Measurements from ENCODE around the gene BLVRB.
"Not testable (repeated sequence)": the region's sequence is repeated elsewhere in the genome, so short reads cannot be mapped to it uniquely, and the experiment has no call there.

Gene BLVRB

GRCh38 chr19:40465557-40466218 lies at the start of gene BLVRB:
Gene BLVRB (minus strand): TSS chr19:40465745. CDS start chr19:40465688, 57 bp downstream.
- peak; percentile 99 to 100 for DNase-seq (ENCODE audit: low read depth in 2 of 2)

GRCh38 chr19:40513741-40514315 lies 48.3 kb upstream of the BLVRB start:
- no peak for DNase-seq (ENCODE audit: low read depth in 2 of 2)

GRCh38 chr19:40513345-40513678 lies 47.8 kb upstream of the BLVRB start:
- no peak for DNase-seq (ENCODE audit: low read depth in 2 of 2)

- DNase-seq (ENCODE audit: low read depth in 2 of 2) = no peak
Measured at GRCh38 chr19:40512473-40513344, 47.2 kb upstream of the BLVRB start.

GRCh38 chr19:40512110-40512472 lies 46.5 kb upstream of the BLVRB start:
- no peak for DNase-seq (ENCODE audit: low read depth in 2 of 2)

- DNase-seq (ENCODE audit: low read depth in 2 of 2) = no peak
Measured at GRCh38 chr19:40511487-40511886, 45.9 kb upstream of the BLVRB start.

GRCh38 chr19:40510526-40511115 lies 45.1 kb upstream of the BLVRB start:
- DNase-seq (ENCODE audit: low read depth in 2 of 2) = no peak

GRCh38 chr19:40508739-40509260 lies 43.3 kb upstream of the BLVRB start:
- DNase-seq (ENCODE audit: low read depth in 2 of 2) = no peak

- DNase-seq (ENCODE audit: low read depth in 2 of 2) = no peak
Measured at GRCh38 chr19:40507892-40508291, 42.3 kb upstream of the BLVRB start.

GRCh38 chr19:40506099-40506498 lies 40.6 kb upstream of the BLVRB start:
- no peak for DNase-seq (ENCODE audit: low read depth in 2 of 2)

- no peak for DNase-seq (ENCODE audit: low read depth in 2 of 2)
Measured at GRCh38 chr19:40503320-40503695, 37.8 kb upstream of the BLVRB start.

- no peak for DNase-seq (ENCODE audit: low read depth in 2 of 2)
Measured at GRCh38 chr19:40502647-40503319, 37.2 kb upstream of the BLVRB start.

- no peak for DNase-seq (ENCODE audit: low read depth in 2 of 2)
Measured at GRCh38 chr19:40502081-40502480, 36.5 kb upstream of the BLVRB start.

GRCh38 chr19:40501599-40501998 lies 36.1 kb upstream of the BLVRB start:
- no peak for DNase-seq (ENCODE audit: low read depth in 2 of 2)

- DNase-seq (ENCODE audit: low read depth in 2 of 2) = not testable (repeated sequence)
Measured at GRCh38 chr19:40500678-40501530, 35.4 kb upstream of the BLVRB start.

GRCh38 chr19:40499320-40499719 lies 33.8 kb upstream of the BLVRB start:
- DNase-seq (ENCODE audit: low read depth in 2 of 2) = no peak

- DNase-seq (ENCODE audit: low read depth in 2 of 2) = no peak
Measured at GRCh38 chr19:40497214-40497613, 31.7 kb upstream of the BLVRB start.

GRCh38 chr19:40494191-40494838 lies 28.8 kb upstream of the BLVRB start:
- no peak for DNase-seq (ENCODE audit: low read depth in 2 of 2)

- no peak for DNase-seq (ENCODE audit: low read depth in 2 of 2)
Measured at GRCh38 chr19:40493778-40494177, 28.2 kb upstream of the BLVRB start.

- no peak for DNase-seq (ENCODE audit: low read depth in 2 of 2)
Measured at GRCh38 chr19:40492274-40492673, 26.7 kb upstream of the BLVRB start.

Measured in stimulated activated CD8-positive, alpha-beta memory T cell treated with anti-CD3 and anti-CD28 coated beads, Interleukin-2, amount 100 ng/mL, for 48 hours (primary cell).